ENCODE results near the gene MYL11. TPM values are rescaled to one million over a fixed set of nuclear protein-coding genes. Genes with fewer than 3 reads are reported as not detected.
"Not testable (repeated sequence)": the region's sequence is repeated elsewhere in the genome, so short reads cannot be mapped to it uniquely, and the experiment has no call there.

Gene MYL11
- total RNA-seq, 1 donor from 2014 or later: not detected

- no peaks in the 10 kb centered on the region for H3K36me3 ChIP-seq (ENCODE audit: control insufficient read depth, insufficient read depth, low read length)
- no peak overlapping the region for H3K4me3 ChIP-seq (ENCODE audit: low read depth, low read length)
- no peaks in the 10 kb centered on the region for H3K27me3 ChIP-seq (ENCODE audit: control insufficient read depth, insufficient read depth, low read length)
- DNase-seq (ENCODE audit: low read depth) (no peak), FAIRE-seq (no peak)
- no peak for TF ChIP-seq CTCF (IDR thresholded peaks at IDR 0.05; ENCODE audit: insufficient read depth, low read length, severe bottlenecking)
These were observed 31.7 kb upstream of the MYL11 start for GRCh38 chr16:30342751-30343490.

- H3K36me3 ChIP-seq (ENCODE audit: control insufficient read depth, insufficient read depth, low read length); H3K4me3 ChIP-seq (ENCODE audit: low read depth, low read length); DNase-seq (ENCODE audit: low read depth); H3K27me3 ChIP-seq (ENCODE audit: control insufficient read depth, insufficient read depth, low read length); FAIRE-seq: not testable (repeated sequence)
These were observed 31.1 kb upstream of the MYL11 start for GRCh38 chr16:30343491-30343820.

GRCh38 chr16:30346286-30346685 lies 28.3 kb upstream of the MYL11 start:
- FAIRE-seq (no peak), DNase-seq (ENCODE audit: low read depth) (no peak)
- Histone ChIP-seq H3K27me3 (ENCODE audit: control insufficient read depth, insufficient read depth, low read length) (no peaks in the 10 kb centered on the region), H3K4me3 (ENCODE audit: low read depth, low read length) (no peak overlapping the region), H3K36me3 (ENCODE audit: control insufficient read depth, insufficient read depth, low read length) (peaks cover 6% of the 10 kb centered on the region)
- no peak for TF ChIP-seq CTCF (IDR thresholded peaks at IDR 0.05; ENCODE audit: insufficient read depth, low read length, severe bottlenecking)

- Histone ChIP-seq H3K27me3 (ENCODE audit: control insufficient read depth, insufficient read depth, low read length) (no peaks in the 10 kb centered on the region), H3K4me3 (ENCODE audit: low read depth, low read length) (no peak overlapping the region), H3K36me3 (ENCODE audit: control insufficient read depth, insufficient read depth, low read length) (peaks cover 14% of the 10 kb centered on the region)
- DNase-seq (ENCODE audit: low read depth): no peak
- TF ChIP-seq CTCF (IDR thresholded peaks at IDR 0.05; ENCODE audit: insufficient read depth, low read length, severe bottlenecking): no peak
- FAIRE-seq: no peak
These were observed 26.5 kb upstream of the MYL11 start for GRCh38 chr16:30348113-30348512.

- H3K4me3 ChIP-seq (ENCODE audit: low read depth, low read length): no peak overlapping the region
- peaks cover 18% of the 10 kb centered on the region for H3K36me3 ChIP-seq (ENCODE audit: control insufficient read depth, insufficient read depth, low read length)
- DNase-seq (ENCODE audit: low read depth) (no peak), FAIRE-seq (no peak)
- TF ChIP-seq CTCF (IDR thresholded peaks at IDR 0.05; ENCODE audit: insufficient read depth, low read length, severe bottlenecking): no peak
- H3K27me3 ChIP-seq (ENCODE audit: control insufficient read depth, insufficient read depth, low read length): no peaks in the 10 kb centered on the region
These were observed 25.7 kb upstream of the MYL11 start for GRCh38 chr16:30348929-30349328.

- no peak for TF ChIP-seq CTCF (IDR thresholded peaks at IDR 0.05; ENCODE audit: insufficient read depth, low read length, severe bottlenecking)
- Histone ChIP-seq H3K36me3 (ENCODE audit: control insufficient read depth, insufficient read depth, low read length) (peaks cover 18% of the 10 kb centered on the region), H3K4me3 (ENCODE audit: low read depth, low read length) (no peak overlapping the region), H3K27me3 (ENCODE audit: control insufficient read depth, insufficient read depth, low read length) (no peaks in the 10 kb centered on the region)
- DNase-seq (ENCODE audit: low read depth) (no peak), FAIRE-seq (no peak)
These were observed 24.9 kb upstream of the MYL11 start for GRCh38 chr16:30349675-30350074.
